ENCODE measurements around the gene THAP4. TPM values are rescaled to one million over a fixed set of nuclear protein-coding genes. Genes with fewer than 3 reads are reported as not detected.
"Not testable (repeated sequence)": the region's sequence is repeated elsewhere in the genome, so short reads cannot be mapped to it uniquely, and the experiment has no call there.

THAP4 gene
- total RNA-seq, 1 donor from 2014 or later: 34.2 TPM

DNA sequence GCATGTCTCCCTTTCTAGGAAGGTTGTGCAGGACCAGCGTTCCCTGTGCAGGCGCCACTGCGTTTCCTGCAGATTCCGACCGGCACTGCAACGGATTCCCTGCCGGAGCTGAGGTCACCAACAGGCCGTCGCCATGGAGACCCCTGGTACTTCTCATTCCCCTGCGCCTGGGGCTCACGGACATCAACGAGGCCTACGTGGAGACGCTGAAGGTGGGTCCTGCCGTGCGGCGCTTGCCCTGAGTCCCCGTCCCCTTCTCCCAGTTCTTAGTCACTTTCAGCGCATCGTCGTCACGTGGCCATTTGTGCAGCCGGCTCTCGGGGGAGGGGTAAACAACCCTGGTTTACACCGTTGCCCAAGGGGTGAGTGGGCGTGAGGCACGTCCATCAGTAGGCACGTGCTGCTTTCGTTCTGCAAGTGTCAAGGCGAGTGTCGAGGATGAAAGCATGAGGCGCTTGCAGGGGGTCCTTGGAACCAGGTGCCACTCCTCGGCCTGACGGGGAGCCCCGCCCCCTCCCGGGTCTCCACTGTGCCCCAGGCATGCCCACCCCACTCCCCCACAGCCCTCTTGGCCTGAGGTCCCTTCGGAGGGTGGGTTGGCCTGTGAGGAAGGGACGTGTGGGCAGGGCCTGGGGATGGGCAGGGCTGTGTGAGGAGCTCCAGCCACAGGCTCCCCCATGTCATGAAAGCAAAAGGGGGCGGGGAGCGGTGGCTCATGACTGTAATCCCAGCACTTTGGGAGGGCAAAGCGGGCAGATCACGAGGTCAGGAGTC lies 29.9 kb upstream of the THAP4 start:
- intact Hi-C loops (cut with micrococcal nuclease): no loop called here

DNA sequence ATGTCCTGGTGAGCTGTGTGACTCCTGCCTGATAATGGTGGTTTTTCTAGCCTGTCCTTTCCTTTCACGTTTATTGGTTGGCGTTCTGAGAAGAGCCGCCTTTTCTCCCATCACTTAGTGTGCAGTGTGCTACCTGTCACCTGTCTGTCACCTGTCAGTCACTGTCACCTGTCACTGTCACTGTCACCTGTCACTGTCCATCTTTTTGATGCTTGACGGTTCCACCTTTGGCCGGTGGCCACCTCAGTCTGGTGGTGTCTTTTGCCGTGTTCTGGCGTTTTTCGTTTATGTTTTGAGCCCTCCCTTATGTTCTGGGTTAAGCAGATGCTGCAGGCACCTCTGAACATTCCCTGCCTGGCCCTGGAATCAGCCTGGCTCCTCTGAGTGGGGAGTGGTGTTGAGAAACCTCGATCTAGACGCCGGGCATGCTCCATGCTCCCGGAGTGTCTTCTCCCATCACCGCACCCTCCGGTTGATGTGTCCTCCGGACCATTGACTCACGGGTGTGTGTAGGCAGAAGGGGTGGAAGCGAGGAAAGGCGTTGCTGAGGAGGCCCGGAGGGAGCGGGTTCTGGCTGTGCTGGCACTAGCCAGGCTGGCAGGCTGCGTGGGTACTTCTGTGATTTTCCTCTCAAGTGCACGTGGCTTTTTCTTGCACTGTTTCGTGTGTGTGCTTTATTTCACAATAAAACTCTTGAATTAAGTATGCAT lies 28.9 kb upstream of the THAP4 start:
- intact Hi-C loops (cut with micrococcal nuclease): loop anchor here (2.0 kb wide), 1 partner anchor 69 kb away; the partner anchor contains the start of gene D2HGDH

DNA sequence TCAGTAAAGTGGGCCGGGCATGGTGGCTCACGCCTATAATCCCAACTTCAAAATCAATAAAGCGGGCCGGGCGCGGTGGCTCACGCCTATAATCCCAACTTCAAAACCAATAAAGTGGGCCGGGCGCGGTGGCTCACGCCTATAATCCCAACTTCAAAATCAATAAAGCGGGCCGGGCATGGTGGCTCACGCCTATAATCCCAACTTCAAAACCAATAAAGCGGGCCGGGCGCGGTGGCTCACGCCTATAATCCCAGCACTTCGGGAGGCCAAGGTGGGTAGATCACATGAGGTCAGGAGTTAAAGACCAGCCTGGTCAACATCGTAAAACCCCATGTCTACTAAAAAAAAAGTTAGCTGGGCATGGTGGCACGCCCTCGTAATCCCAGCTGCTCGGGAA lies 25.8 kb upstream of the THAP4 start:
- intact Hi-C loops (cut with micrococcal nuclease): not testable (repeated sequence)

DNA sequence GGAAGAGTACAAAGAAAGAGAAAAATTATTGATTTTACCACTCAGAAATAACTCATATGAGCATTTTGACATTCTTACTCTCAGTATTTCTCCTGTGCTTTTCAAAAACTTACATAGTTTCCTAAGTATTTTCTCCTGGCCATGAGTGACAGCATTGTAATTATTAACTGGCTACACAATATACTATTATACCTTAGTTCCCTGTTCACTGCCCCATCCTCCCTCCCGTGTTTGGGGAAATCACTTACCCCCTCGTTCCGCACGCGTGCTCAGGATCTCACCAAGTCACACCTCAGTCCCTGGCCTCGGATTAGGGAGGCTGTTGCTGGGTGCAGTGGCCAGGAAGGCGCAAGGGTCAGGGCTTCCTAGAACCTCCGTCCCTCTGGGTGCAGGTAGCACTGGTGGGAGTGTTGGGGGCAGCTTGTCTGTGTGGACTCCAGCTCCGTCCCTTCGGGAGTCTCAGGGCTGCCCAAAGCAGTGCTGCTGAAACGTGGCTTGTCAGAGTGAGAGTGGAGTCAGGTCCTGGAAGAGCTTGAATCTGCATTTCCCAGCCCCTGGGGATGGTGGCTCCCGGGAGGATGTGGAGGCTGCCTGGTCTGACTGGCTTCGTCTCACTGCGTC lies 23.7 kb upstream of the THAP4 start:
- intact Hi-C loops (cut with micrococcal nuclease): no loop called here

DNA sequence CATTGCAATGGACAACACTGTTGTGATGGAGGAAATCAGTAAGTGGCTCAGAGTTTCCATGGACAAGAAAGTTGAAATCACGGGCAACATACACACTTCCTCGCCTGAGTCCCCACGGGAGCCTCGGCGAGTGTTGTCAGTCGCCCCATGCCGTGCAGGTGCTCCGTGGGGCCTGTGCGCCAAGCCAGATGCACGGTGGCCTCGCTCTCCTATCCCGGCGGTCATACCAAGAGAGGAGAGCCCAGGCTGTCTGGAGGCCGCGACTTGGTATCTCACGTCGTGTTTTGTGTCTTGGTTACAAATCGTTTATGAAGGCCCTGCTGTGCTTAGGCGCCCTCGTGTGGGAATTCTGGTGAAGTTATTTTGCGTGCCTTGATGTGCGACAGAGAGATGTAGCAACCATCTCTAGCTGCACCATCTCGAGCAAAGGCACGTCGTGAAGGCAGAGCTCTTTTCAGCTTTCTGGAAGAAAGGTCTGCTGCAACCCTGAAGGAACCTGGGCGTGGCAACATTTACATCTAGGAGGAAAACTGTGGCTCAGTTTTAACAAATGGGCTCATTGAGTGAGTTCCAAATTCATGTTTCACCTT lies 22.3 kb upstream of the THAP4 start:
- intact Hi-C loops (cut with micrococcal nuclease): loop anchor here (5.0 kb wide), 1 partner anchor 812 kb away; no protein-coding TSS in a partner anchor

DNA sequence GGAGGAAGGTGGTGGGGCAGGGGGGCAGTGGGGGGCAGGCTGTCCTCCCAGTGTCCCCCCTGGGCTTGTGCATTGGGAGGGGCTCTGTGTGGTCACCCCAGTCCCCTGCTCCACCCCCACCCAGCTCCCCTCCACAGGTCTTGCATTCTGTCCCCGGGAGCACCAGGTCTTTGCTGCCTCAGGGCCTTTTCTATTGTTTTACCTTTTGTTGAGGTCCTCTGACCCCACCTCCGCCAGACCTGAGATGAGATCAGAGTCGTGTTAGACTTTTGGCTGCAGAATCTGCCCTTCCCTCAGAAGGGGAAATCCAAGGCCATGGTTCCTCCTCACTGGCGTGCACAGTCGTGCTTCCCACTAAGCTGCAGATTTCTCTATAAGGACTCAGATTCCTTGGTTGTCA lies 21.3 kb upstream of the THAP4 start:
- intact Hi-C loops (cut with micrococcal nuclease): loop anchor here (5.0 kb wide), 1 partner anchor 811 kb away; no protein-coding TSS in a partner anchor

DNA sequence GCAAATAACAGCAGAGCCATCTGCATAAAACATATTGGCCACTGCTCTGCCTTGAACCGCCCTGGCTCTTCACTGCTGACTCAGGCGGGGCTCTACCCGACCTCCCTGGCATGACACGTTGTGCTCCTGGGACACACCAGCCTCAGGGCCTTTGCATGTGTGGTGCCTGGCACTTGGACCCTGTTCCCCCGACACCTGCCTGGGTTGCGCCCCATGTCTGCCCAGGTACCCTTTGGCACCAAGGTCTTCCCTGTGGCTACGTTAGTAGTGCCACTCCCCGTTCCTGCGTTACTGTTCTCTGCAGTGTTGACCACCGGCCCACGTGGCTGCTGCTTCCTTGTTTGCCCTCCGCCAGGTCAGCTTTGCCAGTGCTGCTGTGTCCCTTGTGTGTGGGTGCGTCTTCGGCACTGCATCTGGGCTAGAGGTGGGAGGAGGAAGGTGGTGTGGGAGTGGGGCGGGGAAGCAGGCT lies 20.9 kb upstream of the THAP4 start:
- intact Hi-C loops (cut with micrococcal nuclease): loop anchor here (5.0 kb wide), 1 partner anchor 811 kb away; no protein-coding TSS in a partner anchor

DNA sequence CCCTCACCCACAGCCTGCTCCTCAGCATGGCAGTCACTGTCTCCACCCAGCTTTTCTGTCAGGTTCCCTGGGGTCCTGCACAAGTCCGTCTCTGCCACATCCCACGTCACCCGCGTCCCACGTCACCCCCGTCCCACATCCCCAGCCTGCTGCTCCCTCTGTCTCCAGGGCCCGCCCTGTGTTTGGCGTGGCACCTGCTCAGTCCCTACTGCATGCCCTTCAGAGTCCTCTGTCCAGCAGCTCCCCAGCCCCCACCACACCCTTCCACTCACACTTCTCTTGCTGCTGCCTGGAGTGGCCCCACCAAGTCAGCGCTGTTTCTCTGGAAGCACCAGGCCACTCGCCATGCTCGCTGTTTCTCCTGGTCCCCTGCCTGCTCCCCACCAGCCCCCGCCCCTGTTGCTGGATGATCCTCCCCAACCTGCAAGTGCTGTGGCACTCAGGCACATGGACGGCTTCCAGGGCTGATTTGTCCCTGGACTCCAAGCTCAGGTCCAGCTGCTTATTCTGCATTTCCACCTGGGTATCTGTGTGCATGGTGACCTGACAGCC lies 19.3 kb upstream of the THAP4 start:
- intact Hi-C loops (cut with micrococcal nuclease): loop anchor here (5.0 kb wide), 1 partner anchor 809 kb away; no protein-coding TSS in a partner anchor

DNA sequence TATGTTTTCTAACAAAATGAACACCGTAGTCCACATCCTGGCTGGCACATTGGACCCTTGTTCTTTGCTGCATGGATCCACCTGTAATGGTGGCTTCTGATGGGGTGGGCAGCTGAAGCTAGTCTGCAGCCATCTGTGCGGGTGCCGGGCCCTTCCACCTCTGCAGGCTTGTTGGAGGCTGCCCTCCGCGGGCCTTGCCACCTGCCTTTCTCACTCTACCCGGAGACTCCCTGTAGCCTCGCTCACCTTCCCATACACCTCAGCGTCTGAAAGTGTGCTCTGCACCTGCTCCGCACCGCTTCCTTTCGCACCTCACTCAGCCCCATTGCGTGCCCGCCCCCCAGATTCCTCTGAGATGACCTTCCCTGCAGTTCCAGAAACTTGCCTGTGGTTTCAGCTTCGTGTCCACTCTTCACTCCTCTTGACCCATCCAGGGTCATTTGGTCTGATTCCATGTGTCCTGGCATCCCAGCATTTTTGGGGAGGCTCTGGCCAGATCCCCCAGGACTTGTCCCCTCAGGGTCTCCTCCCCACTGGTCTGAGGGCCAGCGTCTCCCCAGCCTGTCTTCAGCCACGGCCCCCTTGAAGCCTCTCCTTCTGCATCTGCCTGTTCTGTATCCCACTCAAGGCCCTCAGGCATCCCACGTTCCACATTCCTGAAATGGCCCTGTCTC lies 18.7 kb upstream of the THAP4 start:
- intact Hi-C loops (cut with micrococcal nuclease): loop anchor here (5.0 kb wide), 1 partner anchor 808 kb away; no protein-coding TSS in a partner anchor

DNA sequence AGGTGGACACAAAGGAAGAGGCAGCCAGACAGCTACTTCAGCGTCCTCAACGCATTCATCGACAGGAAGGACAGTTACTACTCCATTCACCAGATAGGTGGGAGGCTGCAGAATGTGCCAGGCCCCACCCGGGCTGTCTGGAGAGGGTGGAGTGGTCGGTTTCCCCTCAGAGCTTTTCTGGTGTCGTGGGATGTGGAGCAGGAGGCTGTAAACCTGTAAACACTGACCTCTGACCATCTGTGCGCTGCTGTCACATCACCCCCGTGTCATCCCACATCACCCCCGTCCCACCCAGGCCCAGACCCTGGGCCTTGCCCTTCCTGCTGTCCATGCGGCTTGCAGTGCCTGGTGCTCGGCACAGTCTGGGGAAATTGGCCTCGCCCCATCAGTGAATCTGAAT lies 17.6 kb upstream of the THAP4 start:
- intact Hi-C loops (cut with micrococcal nuclease): no loop called here

DNA sequence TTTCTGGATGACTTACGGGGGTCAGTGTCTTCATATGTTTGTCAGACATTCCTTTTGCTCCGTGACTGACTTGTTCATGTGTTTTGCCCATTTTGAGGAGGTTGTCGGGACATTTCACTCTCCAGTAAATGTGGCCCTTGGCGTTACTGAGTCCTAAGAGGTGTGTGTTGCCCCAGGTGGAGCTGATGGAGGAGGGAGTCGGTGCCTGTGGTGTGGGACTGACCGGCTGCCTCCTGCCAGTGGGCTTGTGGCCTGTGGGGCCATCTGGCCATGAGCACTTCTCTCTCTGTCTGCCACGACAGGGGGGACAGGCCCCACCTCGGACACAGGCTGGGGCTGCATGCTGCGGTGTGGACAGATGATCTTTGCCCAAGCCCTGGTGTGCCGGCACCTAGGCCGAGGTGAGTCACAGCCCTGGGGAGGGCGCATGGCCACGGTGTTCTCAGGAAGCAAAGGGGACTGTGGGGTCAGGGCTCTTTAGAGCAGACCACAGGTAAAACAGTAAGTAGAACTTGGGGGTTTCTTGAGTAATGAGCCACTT lies 16.3 kb upstream of the THAP4 start:
- intact Hi-C loops (cut with micrococcal nuclease): no loop called here

DNA sequence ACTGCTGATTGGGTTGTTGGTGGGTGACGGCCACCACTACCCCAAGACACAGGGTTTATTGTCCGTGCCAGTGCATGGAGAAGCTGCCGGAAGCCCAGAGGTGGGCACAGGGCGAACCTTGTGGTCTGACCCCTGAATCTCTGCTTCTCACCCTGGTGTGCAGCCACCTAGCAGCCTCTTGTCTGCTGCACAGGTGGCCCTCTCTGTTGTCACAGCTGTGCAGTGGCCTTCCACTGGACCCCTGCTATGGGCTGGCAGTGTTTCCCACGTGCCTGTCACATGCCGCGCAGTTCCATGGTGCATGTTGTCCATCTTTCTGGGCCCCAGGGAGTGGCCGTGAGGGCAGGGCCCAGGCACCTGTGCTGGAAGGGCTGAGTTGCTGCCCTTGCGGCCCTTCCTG lies 15.8 kb upstream of the THAP4 start:
- intact Hi-C loops (cut with micrococcal nuclease): no loop called here

DNA sequence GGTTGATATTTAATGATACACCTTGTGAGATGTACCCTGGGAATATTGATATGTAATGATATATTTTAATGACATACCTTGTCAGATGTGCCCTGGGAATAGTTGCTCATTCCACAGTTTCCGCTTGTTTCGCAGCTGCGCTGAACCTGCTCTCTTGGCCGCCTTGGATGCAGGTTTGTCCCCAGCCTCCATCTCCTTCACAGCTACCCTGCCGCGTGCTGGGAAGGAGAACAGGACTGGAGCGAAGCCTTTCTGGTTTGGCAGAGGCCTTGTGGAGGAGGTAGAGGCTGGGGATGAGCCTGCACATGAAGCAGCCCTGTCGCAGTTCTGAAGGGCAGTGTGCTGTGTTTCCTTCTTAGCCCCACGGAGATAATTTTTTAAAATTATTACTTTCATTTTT lies 15.2 kb upstream of the THAP4 start:
- intact Hi-C loops (cut with micrococcal nuclease): no loop called here

DNA sequence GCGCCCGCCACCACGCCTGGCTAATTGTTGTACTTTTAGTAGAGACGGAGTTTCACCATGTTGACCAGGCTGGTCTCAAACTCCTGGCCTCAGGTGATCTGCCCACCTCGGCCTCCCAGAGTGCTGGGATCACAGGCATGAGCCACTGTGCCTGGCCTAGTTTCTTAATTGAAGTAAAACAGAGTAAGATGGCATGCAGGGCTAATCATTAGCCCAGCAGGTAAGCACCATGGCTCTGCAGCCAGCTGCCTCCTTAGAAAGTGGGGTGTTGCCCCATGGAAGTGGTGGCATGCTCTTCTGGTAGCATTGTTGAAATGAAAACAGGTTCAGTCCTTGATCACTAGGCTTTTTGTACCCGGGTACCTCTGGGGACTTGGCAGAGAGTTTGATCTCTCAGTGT lies 13.0 kb upstream of the THAP4 start:
- intact Hi-C loops (cut with micrococcal nuclease): no loop called here

DNA sequence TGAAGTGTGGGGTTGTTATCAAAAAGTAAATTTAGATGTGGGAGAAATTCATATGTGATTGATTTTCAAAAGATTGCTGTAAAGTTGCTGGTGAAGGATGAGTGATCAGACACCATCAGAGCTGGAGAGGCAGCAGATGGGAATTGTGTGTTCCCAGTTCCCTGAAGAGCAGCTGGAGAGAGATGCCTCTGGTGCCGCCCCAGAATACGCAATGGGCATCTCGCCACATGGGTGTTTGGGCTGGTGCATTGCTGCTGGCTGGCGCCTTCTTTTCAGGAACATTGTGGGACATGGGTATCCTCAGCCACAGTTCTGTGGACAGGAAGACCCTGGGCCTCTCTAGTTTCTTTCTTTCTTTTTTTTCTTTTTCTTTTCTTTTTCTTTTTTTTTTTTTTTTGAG lies 12.4 kb upstream of the THAP4 start:
- intact Hi-C loops (cut with micrococcal nuclease): no loop called here

DNA sequence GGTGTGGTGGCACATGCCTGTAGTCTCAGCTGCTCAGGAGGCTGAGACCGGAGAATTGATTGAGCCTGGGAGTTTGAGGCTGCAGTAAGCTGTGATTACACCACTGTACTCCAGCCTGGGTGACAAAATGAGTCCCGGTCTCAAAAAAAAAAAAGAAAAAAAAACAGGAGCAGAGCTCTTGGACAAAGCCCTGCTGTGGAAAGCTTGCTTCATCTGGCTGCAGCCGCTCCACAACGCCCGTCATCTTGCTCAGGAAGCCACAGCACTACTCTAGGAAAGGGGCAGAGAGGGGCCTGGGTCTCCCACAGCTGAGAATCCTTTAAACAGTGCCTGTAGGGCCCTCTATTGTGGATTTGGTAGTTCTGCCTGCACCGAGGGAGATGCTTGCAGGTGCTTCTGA lies 11.5 kb upstream of the THAP4 start:
- intact Hi-C loops (cut with micrococcal nuclease): no loop called here

DNA sequence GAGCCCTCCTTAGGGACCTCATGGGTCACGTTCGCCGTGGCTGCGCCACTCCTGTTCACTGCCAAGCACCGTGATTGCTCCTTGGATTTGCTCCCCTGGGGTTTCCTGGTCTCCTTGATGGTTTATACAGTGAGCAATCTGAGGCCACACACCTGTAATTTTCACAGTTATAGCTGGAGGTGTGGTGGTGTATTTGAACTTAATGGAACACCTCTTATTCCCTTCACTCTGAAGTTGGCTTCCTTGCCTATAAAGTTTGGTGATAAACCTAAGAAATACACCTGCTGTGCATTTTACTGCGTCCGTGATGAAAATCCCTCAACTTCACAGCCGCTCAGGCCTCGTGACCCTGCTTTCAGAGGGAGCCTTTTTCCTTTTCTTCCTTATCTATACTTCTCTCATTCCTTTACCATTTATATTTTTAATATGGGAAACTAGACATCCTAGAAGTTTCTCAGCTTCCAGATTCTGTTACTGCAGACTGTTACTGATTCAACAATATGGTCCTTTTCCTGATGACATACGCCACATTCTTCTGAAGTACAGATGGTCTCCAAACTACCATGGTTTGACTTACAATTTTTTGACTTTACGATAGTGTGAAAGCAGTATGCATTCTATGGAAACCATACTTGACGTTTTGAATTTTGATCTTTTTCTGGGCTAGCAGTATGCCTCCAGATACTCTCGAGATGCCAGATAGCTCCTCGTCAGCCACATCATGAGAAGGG lies 9.1 kb upstream of the THAP4 start:
- intact Hi-C loops (cut with micrococcal nuclease): no loop called here

DNA sequence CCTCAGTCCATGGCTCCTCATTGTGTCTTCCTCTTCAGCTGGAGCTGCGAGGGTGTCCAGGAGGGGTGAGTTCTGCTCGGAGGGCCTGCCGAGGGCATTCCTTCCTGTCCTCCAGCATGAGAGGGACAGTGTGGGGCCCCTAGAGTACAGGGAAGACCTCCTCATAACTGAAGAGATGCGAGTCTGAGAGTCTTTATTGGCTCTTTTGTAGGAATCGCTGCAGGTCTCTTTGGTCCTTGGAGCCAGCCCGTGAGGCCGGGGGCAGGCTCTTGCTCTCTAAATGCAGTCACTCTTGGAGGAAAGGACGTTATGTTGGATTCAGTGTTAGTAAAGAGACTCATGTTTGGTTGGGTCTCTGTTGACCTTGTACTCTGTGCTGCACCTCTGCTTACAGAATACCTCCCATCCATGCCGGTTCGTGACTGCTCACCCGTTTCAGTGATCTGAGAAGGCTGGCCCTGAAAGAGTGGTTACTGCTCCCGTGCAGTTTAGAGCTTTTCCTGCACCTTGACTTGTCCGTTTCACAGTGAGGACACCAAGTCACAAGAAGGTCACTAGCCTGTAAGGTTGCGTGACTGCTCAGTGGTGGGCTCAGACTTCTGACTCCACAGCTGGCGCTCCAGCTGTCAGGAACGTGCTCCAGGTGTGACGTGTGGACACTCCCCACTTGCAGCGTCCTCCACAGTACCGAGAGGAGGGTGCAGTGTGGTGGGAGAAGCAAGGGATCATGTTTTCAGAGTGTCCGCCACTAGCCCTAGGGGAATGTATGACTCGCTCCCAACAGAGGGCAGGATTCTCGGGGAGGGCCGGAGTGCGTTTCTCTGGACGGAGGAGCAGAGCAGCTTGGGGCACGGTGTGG lies 8.3 kb upstream of the THAP4 start:
- intact Hi-C loops (cut with micrococcal nuclease): no loop called here

DNA sequence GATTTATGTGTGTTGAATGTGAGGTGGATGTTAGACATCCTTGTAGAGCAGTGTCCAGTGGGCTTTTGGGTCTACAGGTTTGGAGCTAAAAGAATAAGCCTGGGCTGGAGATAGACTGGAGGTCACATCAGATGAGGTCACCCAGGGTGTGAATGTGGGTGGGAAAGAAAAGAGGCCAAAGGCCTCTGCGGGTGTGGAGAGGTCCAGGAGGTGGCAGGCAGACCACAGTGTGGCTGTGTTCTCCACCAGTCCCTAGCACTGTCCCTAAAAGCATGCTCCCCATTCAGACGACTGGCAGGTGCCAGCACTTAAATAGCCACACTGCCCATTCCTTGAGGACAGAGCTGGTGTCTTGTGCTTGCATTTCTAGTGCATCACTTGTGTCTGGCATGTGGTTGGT lies 4.7 kb upstream of the THAP4 start:
- intact Hi-C loops (cut with micrococcal nuclease): no loop called here

Data from T-helper 1 cell treated with Interleukin-12 subunit alpha and Interleukin-12 subunit beta and Interleukin-4 antibody, amounts not matched to agents 30 ng/mL and 1 ng/mL, for 36 hours (primary cell).